ENCODE data around the gene C1orf167.
"Not testable (repeated sequence)": the region's sequence is repeated elsewhere in the genome, so short reads cannot be mapped to it uniquely, and the experiment has no call there.

The C1orf167 gene

DNA sequence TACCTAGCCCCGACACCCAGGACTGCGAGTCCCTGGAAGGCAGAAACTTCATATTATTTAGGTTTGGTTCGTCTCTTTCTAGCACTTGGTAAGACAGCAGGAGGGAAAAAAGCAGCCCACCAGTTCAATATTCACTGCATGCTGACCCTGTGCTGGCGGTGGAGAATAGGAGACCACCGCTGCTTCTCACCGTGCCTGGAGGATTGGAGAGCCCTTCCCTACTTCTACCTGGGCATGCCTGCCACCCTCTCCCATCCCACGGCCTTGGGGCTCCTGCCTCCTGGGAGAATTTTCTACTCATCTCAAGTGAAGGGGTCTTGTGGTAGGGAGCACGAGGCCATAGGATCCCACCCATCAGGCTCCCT lies 38.4 kb downstream of the C1orf167 start:
- no peak for DNase-seq (ENCODE audit: low read depth, low spot score)

DNA sequence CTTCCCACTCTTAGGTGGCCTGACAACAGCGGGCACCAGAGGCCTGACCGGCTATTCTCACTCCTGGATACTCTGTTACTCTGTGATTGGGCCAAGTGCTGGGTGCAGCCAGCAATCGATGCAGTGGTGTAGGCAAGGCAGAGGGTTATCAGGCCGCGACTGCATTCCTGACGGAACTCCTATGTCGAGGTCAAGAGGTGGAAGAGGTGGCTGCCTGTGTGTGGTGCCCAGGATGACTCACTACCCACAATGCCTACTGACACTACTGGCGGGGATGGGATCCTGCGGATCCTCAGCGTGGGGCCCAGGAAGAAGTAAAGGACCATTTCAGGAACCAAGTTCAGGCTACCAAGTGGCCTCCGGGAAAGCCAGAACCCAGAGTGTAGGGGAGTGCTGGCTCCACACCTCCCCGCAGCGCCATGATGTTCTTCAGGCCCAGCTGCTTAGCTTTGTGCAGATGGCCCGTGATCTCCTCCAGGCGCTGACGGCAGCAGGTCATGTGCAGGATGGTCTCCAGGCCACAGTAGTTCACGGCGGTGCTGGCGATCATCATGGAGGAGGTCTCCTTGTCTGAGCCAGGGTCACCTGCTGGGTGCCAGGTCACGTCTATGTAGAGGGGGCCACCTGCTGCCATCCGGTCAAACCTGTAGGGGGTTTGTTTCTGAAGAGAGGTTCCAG lies 38.9 kb downstream of the C1orf167 start:
- DNase-seq (ENCODE audit: low read depth, low spot score): no peak

DNA sequence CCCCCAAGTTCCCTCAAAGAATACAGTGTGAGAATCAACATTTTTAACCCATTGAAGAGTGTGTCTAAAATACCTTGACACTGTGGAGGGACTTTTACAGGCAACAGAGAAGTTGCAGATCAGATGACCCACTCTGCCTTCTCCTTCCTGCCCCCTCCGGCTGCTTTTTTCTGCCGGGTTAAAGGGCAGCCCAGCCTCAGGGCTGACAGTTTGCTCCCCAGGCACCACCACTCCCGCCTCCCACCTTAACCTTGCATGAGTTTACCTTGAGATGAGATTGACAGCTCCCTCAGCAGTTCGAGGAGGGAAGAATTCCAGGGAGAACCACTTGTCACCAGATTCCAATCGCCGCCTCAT lies 40.6 kb downstream of the C1orf167 start:
- DNase-seq (ENCODE audit: low read depth, low spot score): no peak

DNA sequence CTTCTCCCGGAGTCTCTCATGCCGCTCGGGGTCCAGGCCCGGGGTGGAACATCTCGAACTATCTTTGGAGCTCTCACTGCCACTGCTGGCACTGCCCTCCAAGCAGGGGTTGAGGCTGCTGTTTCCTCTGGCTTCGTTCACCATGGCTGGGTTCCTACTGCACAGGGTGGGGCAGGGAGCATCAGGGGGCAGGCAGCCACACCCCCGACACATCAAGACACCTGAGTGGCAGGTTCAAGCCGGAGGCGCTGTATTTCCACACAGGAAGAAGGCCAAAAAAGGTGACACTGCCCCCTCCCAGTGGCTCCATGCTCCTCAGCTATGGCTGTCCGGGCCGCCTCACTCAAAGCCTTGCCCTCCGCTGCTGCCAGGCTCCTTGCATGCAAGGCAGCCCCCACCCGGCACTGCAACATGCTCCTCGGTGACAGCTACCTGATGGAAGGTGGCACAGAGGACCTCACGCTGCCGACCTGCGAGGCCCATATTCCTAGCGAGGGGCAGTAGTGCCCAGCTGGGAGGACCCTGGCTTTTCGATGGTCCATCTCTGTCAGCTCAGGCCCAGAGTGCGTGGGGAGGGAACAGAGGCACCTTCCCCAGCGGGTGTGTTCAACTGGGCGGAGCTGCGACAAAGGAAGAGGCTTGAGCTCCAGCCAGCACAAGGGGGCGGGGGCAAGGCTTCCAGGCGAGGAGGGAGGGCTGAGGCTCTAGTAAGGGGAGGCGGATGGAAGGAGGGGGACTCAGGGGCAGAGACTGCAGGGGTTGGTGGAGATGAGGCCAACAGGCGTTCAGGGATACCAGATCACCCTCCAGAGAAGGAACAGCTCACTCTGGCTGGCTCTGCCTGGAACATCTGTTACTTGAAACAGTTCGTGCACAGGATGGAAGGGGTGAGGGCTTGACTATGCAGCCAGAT lies 41.2 kb downstream of the C1orf167 start:
- peak; percentile 89 for DNase-seq (ENCODE audit: low read depth, low spot score)

GRCh38 chr1:11803924-11804665 lies 42.1 kb downstream of the C1orf167 start:
- DNase-seq (ENCODE audit: low read depth, low spot score): not testable (repeated sequence)

DNA sequence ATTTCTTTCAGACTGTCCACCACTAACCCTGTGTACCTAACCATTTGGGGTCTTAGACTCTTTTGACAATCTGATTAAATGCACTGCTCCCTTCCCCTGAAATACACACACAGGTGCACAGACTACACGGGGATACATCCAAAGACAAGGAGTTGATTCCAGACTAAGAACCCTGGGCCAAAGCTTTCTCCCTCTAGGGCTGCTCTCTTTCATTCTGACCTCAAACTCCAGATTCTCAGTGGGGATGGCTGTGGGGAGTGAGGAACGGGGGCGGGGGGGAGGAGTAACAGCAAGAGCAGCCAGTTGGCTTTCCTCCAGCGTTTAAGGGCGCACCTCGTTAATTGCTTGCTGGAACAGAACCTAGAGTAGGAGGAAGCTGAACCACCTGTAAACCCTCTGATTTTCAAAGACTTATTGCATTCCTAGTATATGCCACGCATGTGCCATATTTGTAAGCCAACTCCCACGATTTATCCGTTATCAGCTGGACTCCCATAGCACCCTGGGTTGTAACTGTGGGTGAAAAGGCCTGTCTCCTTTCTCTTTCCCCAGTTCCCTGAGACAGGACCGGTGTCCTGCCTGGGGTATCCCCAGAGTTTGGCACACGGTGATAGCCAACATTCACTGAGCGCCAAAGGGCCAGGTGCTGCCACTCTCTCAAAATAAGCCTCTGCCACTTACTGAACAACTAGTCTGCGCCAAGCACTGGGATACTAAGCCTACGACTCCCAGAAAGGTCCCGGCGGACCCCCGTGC lies 42.9 kb downstream of the C1orf167 start:
- no peak for DNase-seq (ENCODE audit: low read depth, low spot score)

- DNase-seq (ENCODE audit: low read depth, low spot score): peak; percentile 98
These were observed 43.7 kb downstream of the C1orf167 start, which contains the start of the genes CLCN6 and MTHFR for GRCh38 chr1:11805422-11806306. CLCN6 (plus strand) TSS chr1:11806191; CDS start chr1:11806263, 72 bp downstream. MTHFR (minus strand) TSS chr1:11805964; CDS start chr1:11803116, 2,848 bp downstream.

GRCh38 chr1:11806307-11806936 lies 44.4 kb downstream of the C1orf167 start:
- DNase-seq (ENCODE audit: low read depth, low spot score): no peak

DNA sequence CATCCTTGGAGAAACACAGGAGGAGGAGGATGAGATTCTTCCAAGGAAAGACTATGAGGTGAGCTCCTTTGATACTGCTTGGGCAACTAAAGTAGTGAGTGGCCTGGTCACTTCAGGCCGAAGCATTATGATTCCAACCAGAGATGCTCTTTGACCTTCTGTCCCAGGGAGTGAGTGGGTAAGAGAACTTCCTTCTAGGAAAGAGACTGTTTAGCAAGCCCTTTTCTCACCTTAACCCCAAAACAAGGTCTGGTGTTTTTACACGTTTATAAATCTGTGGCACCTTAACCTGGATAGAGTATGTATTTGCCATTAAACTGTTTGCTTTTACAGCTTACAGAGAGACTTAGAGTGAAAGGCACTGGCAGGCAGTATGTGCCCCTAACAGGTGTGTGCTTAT lies 45.1 kb downstream of the C1orf167 start:
- no peak for DNase-seq (ENCODE audit: low read depth, low spot score)

DNA sequence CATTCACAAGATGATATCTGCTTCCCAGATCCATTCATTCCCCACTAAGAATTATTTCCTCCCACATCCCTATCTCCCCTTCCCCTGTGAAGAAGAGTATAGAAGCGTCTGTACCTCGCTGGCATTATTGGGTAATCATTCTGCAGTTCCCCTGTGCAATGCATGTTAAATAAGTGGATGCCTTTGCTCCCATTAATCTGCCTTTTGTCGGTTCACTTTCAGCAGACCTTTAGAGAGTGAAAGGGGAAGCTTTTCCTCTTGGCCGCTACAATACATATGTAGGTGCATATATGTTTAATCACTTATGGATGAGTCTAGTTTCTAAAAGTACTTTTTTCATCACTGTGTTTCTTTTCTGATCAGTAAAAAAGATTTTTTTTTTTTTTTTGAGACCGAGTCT lies 51.0 kb downstream of the C1orf167 start:
- DNase-seq (ENCODE audit: low read depth, low spot score): no peak

DNA sequence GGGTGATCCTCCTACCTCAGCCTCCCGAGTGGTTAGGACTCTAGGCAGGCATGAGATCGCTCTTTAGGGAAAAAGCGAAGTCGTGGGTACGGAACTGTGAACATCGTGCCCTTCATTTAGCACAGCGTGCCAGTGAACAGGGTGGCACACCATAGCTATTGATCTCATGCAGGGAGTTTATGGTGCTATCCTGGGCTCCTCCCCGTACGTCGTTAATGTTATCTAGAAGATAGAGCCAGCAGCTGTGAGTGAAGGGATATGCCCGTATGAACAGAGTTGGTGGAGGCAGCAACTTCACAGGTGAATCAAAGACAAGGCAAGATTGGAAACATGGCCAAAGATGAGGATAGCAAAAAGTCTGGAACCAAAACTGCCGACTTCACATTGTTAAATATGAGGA lies 55.2 kb downstream of the C1orf167 start:
- DNase-seq (ENCODE audit: low read depth, low spot score): no peak

DNA sequence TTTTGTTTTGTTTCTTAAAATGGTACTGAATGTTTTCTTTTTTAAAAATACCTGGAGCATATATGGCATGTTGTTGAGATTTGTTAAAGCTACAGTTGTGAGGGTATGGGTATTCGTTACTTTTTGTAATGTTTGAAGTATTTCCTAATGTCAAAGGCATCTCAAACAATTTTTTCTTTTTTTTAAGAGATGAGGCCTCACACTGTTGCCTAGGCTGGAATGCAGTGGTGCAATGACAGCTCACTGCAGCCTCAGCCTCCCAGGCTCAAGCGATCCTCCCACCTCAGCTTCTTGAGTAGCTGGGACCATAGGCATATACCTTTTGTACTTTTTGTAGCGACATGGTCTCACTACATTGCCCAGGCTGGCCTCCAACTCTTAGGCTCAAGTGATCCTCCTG lies 60.1 kb downstream of the C1orf167 start:
- DNase-seq (ENCODE audit: low read depth, low spot score): no peak

DNA sequence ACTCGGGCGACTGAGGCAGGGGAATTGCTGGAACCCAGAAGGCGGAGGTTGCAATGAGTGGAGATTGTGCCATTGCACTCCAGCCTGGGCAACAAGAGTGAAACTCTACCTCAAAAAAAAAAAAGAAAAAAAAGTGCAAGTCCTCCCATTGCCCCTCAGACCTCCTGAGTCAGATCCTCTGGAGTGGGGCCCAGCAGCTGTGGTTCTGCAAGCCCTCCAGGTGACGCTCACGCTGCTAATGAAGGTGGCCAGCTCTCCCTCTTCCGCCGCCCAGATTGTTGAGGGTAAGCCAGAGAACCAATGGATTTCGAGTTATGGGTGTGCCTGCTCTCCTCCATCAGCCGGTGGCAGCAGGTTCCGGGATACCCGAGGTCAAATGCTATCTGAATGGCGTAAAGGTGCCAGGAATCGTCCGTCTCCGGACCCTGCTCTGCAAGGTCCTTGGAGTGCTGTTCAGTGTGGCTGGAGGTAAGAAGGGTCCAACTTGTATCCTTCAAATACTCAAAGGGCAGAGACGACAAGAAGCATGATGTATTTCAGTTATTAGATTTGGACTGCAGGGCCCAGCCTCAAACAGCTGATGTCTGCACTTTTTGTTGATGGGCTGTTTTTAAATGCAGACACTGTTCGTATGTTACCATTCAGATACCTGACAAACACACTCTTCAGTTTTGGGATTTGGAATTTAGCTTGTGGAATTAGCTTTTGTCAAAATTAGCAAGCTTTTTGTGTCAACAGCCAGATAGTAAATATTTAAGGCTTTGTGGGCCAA lies 61.6 kb downstream of the C1orf167 start:
- DNase-seq (ENCODE audit: low read depth, low spot score): no peak

DNA sequence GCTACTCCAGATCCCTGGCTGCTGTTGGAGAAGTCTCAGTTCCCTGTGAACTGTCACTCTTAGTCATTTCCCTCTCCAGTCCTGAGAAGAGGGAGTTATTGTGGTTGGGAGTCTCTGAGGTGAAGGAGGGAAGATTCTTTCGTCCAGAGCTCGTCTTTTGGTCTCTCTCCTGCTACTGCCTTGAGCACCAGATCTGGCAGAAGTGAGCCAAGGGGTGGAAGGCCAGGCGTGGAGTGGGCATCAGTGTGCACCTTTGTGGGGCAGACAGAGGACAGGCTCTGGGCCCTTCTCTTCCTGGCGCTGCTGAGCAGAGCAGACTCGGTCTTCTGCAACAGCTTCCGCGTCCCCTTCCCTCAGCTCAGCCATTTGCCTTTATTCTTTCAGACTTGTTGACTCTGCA lies 63.1 kb downstream of the C1orf167 start:
- no peak for DNase-seq (ENCODE audit: low read depth, low spot score)

- DNase-seq (ENCODE audit: low read depth, low spot score): no peak
These were observed 65.0 kb downstream of the C1orf167 start for GRCh38 chr1:11826946-11827345.

DNA sequence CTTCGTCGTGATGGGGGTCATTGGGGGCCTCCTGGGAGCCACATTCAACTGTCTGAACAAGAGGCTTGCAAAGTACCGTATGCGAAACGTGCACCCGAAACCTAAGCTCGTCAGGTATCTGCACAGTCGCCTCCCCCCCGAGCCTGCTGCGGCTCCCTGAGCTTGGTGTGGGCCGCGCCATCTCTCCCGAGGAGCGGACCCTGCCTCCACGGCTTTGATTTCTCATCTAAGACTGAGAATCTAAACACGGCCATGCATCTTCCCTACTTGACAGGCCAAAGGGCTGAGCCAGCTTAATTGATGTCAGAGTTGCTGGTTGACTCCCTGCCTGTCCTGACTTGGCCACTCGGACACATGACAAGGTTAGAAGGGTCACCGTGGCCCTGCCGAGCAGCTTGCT lies 66.5 kb downstream of the C1orf167 start:
- DNase-seq (ENCODE audit: low read depth, low spot score): no peak

DNA sequence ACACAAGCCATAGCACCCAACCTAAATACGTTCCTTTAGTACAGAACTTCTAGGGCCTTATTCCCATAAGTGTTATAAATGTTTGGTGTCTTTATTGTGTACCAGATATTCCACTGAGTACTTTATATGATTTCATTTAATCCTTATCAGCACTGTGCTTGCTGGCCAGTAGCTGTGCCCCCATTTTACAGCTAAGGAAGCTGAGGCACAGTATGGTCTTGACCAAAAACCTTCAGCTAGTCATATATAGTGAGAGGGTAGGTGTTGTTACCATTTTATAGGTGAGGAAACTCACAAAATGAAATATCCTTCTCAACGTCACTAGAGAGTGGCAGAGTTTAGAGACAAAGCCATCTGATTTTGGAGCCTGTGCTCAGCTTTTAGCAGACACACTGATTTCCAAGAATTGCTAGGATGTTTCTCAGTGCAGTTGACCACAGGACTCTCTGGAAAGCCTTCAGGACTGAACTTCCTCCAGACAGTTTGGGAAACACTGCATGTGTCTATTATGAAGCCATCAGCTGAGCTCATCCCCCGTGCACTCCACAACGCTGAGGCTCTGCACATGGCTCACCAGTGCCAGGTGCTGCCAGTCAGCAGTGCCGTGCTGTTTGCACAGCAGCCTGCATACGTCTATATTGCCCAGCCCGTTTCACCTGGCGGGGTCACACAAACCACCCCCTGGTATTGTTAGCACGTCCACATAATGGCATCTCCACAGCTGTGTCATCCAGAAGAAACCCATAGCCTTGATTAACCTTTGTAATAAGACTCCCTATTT lies 70.1 kb downstream of the C1orf167 start:
- DNase-seq (ENCODE audit: low read depth, low spot score): no peak

- no peak for DNase-seq (ENCODE audit: low read depth, low spot score)
These were observed 71.5 kb downstream of the C1orf167 start for GRCh38 chr1:11833497-11833896.
